Stimulated activated CD8-positive, alpha-beta memory T cell treated with anti-CD3 and anti-CD28 coated beads, Interleukin-2, amount 100 ng/mL, for 1 hour (primary cell): ENCODE results near the gene BGN.
A peak's percentile ranks its signal among the peaks of the same experiment; 100 is the strongest.

Experiments
- DNase-seq, 2 donors: peaks; one replicate each; pipeline ENCODE4 v3.0.0-alpha.2; 2020; ENCODE audit warnings: low read depth in 2 of 2

Gene BGN

DNA sequence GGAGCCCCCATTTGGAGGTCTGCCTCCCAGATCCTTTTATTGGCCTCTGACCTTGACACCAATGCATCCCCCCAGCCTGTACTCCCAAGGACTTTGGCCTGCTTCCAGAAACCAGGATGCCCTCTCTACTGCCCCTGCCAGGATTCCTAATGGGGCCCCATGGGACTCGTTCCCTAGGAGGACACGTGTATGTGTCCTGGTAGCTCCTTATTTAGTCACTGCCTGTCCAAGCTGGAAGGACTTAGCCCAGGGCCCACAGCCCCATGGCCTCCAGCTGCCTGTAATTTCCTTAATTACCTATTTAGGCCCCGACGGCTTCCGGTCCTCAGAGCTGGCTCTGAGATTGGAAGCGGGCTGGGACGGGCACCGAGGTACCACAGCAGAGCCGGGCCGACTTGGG is 32.0 kb downstream of the BGN start:
- DNase-seq, result no peak

DNA sequence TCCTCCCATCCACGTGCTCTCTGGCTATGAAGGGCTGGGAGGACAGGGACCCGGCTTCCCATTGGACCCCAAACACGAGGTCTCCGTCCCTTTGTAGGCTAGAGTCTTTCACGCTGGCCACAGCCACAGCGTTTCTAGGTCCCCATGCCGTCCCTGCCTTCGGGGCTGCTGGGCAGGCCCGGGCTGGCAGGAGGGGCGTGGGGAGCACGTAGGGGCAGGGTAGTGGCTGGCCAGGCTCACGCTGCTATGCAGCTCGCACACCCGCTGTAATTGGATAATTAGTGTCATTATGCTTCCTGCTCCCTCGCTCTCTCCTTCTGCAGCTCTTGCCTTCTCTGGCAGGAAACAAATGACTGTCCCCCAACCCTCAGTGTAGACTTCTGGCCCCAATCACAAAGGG is 32.4 kb downstream of the BGN start:
- no peak for DNase-seq

DNA sequence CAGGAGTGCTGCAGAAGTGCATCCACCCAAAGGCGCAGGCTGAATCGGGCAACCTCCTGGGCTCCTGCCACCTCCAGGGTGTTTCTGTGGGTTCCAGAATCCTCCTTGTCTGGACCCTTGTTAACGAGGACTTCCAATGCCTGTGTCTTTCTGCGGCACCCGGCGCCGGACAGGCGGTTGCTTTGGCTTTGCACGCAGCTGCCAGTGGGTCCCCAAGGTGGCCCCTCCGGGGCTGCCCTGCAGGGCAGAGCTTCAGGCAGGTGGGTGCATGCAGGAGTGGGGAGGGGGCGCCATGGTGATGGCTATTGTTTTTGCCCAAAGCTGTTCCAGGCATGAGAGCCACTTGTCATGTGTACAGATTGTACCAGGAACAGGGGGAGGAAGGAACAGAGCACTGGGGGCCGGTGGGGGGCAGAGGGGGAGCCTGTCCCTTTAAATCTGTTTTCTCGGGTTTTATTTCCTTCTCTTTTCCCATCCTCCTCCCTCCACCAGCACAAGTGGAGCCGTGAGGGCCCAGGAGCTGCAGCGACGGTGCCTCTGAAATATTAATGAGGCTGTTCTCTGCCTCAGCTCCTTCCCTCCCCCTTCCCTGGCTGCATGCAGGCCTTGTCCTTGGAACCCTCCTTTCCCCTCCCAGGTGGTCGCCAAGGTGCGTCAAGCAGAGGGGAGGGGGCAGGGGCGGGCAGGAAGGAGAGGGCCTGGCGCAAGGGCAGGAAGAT is 35.8 kb downstream of the BGN start:
- DNase-seq, result no peak

DNA sequence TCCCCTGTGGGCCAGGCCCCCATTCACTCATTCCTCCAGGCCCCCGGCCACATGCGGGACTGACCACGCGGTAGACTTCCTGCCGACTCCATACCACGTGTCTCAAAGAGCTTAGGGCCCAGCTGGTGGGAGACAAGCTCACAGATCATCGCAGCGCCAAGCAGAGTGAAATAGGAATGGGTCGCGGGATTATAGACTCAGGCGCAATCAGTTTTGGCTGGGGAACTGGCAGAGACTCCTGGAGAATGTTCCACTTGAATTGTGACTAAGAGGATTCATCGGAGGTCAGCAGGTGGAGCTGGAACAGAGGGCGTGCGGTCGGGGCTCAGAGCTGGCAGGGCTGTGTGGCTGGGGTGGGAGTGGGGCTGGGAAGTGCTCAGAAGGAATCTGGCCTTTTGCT is 38.3 kb downstream of the BGN start:
- DNase-seq, result no peak

DNA sequence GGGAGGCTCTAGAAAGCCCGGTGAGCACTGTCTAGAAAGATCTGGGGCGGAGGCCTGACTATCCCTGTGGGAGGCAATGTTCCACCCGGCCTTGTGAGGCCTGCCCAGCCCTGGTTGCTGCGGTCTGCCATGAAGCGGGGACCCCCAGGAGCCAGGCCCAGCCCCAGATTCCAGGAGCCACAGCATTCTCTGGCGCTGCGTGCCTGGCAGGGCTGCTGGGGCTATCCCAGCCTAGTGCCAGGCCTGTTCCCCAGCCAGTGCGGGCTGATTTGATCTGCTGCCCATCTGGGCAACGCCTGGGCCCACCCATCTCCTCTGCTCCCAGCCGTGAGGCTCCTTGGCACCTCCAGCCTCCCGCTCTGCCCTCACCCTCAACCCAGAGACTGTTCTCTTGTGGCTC is 42.3 kb downstream of the BGN start:
- no peak for DNase-seq

DNA sequence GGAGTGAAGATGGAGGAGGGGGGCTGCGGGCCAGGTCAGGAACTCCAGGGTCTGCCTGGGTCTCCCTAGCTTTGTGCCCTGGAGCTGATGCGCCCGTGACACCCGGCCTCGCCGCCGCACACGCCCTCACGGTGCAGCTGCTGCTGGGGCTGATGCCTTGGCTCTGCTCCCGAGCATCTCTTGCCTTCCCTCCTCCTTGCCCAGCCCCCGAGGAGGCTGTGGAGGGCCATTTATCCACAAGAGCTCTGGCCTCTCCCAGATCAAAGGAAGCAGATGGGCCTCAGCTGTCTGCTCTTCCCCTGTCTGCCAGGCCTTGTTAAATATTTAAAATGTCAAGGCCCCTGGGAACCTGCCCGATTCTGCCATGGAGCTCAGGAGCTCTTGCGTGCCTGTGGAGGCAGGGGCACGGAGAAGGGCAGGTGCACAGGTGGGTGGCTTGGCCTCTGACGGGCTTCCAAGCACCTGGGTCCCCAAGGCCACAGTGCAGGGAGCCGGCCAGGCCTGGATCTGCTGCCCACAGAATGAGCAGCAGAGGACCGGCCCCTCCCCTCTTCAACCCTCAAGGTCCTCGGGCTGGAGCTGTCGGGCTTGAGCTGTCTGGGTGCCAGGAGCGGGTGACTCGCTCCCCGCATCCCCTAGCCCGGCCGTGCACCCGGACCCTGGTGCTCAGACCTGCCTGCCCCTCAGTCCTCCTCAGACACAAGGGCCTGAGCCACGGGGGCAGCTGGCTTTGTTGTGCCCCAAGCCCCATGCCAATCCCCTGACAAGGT is 42.9 kb downstream of the BGN start:
- no peak for DNase-seq

DNA sequence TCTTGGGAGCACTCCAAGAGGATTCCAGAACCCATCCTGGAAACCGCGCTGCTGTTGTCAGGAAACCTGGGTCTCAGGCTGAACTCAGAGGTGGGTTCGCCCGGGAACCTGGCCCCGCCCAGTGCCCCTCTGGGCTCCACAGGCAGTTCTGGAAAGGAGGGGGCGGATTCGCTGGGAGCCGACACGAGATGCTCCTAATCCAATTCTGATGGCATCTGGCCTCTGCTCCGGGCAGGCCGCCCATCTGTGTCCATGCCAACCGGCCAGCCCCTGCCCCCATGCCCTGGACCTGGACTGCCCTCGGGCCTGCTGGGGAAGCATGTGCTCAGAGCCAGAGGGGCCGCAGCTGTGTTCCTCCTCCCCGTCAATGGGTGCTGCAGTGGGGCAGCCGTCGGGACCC is 43.6 kb downstream of the BGN start:
- no peak for DNase-seq

DNA sequence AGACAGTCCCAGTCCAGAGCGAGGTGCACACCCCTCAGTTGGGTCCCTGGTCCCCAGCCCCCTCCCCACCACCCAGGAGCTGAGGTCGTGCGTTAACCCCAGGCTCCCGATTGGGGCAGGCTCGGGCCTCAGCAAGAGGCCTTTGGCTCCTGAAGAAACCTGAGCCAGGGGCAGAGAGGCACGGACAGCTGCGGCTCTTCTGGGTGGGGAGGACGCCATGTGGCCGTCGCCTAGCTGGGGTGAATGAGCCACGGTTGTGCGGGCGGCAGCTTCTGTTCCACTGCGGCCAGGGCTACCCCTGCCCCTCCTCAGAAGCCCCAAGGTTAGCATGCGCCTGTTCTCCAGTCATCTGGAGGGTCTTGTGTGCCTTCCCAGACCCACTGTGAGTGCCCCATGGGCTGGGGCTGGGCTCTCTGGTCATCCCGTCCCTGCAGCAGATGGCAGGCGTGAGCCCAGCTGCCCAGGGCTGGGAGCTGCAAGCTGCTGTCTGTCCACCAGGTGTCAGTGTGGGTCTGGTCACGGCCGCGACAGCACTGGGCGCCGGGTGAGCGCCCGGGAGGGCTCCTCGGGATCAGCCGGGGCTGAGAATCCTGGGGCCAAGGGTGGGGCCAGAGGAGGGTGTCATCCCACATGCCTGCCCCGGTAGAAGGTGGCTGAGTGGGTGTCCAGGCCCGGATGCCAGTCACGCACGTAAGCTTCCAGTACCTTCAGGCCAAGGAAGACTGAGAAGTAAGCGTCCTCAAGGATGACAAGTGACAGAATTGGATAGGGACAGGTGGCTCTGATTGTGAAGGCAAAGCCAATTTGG is 44.6 kb downstream of the BGN start:
- peak; percentile 21 to 22 for DNase-seq

DNA sequence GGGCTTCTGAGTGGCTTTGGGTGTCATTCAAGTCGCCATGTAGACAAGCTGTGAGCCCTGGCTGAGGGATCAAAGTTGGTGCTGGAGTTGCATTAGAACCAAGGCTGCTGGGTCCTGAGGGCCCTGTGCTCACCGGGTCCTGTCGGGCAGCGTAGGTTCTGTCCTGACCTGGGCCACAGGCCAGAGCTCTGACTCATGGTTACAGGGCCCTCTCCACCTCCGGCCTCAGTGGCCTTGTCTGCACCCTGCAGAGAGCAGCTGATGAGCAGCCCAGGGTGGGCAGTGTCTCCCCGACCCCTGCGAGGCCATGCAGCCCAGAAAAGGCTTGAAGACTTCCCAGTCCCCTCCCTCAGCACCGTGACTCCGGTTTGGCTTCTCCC is 45.2 kb downstream of the BGN start:
- DNase-seq, result no peak

DNA sequence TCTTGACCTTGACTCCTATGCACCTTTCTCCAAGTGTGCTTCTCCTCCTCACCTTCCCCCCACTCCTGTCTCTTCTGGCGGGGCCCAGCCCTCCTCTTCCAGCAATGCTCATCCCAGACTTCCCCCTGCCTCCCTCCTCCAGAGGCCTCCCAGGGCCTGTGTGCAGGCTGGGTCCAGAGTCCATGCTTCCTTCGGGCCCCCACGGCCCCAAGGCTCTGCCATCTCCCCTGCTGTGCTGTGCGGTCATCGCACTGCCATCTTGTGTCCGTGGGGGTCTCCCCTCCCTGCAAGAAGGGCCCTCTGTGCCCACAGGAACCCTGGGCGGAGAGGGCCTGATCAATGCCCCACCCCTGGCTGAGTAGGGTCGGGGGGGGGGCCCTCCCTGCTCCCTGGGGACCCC is 49.9 kb downstream of the BGN start:
- no peak for DNase-seq

DNA sequence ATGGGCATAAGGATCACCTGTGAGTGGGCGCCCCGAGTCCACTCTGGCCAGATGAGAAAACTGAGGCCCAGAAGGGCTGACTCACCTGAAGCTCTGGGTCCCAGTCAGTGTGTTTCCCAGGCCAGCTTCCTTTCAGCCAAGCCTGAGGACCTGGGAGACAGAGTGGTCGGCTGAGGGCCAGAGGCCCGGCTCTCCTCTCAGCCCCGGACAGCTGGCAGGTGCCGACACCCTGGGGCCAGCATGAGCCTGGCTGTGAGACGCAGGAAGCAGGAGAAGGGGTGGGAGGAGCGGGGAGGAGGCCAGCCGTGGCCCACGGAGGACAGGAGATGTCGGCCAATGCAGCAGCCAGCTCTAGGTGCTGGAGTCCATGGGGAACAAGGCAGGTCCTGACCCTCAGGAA is 51.6 kb downstream of the BGN start:
- no peak for DNase-seq

DNA sequence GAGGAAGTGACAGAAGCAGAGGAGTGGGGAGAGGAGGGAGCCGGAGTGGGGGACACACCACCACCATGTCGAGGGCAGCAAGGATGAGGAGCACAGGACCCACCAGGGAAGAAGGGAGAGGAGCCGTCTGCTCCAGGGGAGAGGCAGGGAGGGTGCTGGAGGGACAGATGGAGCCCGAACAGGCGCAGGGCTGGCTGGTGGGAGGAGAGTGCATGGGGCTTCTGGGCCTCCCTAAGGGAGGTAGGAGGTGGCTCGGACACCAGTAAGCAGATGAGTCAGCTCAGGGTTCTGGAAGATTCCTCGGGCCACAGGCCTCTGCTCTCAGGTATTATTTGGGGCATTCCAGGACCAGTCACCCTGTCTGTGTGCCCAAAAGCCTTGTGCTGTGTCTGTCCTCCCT is 52.4 kb downstream of the BGN start:
- DNase-seq, result no peak

DNA sequence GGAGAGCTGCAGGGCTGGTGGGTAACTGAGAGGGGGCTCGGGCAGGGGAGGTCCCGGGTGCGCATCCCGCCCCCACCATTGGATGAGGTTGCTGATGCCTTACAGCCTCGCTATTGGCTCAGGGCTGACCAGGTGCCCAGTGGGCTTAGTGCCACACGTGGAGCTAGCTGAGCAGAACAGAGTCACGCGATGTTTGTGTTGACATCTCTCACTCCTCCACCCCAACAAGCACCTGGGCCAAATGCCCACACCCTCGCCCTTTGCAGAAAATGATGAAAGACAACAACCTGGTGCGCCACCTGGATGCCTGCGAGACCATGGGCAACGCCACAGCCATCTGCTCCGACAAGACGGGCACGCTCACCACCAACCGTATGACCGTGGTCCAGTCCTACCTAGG is 54.5 kb downstream of the BGN start:
- no peak for DNase-seq

DNA sequence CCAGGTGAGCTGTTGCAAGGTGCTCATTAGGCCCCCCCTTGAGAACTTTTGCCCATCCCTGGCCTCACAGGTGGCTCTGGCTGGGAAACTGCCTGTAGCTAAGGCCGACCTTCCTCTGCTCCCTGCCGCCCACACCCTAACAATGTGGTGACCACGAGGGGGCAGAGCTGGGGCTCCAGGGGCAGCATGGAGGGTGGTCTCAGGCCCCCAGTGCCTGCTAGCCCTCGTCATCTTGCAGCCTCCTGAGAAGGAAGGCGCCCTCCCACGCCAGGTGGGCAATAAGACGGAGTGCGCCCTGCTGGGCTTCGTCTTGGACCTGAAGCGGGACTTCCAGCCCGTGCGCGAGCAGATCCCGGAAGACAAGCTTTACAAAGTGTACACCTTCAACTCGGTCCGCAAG is 55.0 kb downstream of the BGN start:
- no peak for DNase-seq

DNA sequence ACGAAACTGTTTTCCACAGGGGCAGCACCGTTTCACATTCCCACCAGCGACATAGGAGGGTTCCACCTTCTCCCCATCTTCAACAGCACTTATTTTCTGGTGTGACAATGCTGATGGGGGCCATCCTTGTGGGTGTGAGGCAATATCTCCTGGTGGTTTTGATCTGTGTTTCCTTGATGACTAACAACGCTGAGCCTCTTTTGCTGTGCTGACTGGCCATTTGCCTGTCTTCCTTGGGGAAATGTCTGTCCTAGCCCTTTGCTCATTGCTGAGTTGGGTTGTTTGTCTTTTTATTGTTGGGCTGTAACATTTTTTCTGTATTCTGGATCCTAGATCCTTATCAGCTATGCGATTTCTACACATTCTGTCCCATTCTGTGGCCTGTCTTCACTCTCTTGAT is 56.4 kb downstream of the BGN start:
- no peak for DNase-seq

DNA sequence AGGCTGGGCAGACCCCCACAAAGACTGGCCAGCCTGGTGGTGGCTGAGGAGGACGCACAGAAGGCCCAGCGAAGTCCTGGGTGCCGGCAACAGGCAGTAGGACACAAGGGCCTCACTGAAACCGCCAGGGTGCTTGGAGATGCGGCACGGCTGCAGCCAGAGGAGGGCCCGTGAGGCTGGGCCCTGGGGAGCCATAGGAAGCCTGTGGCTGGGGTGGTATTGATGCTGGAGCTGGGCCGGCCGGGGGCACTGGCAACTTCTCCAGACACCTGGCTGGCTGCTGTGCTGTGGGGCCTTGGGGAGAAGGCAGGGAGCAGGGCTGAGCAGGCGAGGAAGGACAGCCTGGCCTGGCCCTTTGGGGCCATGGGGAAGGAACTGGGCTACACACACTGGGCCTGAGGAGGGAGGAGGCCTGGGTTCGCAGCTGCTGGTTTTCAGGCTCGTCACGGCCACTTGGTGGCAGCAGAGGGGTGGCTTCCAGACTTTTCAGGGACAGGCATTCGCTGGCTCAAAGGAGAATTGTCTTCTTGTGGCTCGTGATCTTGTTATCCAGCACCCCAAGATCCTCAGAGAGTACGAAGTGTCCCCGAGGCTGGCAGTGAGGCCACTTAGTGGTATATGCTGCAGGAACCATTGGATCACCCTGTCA is 59.9 kb downstream of the BGN start:
- DNase-seq, result peak; percentile 6 to 19

DNA sequence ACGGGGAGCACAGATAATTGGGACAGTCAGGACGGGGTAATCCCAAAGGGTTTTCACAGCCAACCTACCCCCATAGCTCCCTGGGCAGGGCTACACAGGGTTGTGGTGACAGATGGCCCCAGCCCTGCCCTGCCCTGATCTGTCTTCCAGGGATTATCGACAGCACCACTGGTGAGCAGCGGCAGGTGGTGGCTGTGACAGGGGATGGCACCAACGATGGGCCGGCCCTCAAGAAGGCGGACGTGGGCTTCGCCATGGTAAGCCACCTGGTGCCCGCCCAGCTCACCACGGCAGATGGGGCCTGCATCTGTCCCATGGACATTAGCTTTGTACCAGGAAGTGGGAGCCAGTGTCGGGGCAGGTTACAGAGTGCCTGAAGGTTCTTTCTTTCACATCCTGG is 62.0 kb downstream of the BGN start:
- DNase-seq, result no peak

DNA sequence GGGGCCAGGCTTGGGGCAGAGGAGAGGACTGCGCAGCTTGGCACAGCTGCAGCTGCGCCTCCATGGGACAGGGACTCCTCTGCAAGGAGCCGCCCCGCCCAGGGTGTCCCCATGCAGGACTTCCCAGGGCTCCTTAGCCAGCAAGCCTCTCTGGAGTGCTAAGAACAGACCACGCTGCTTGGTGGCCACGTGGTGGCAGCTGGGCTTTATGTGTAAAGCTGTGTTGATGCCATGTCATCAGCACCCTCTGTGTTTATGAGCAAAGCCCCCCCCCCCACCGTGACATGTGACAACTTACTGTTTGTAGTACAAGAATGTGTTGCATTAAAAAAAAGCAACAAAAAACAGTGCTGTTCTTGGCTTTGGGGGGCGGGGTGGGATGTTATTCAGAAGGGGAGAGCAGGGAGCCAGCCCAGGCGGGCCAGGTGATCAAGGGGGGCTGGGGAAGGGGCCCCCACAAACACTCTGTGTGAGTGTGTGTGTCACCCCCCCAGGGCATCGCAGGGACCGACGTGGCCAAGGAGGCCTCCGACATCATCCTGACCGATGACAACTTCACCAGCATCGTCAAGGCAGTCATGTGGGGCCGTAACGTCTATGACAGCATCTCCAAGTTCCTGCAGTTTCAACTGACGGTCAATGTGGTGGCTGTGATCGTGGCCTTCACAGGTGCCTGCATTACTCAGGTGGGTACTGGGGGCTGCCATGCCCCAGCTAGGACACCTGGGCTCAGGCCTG is 63.0 kb downstream of the BGN start:
- DNase-seq, result no peak
